GM12878 (cell line): ENCODE data around the gene OR2F2. TPM values are rescaled to one million over a fixed set of nuclear protein-coding genes. Genes with fewer than 3 reads are reported as not detected.

Source experiments
- ATAC-seq: fragments of 200-7000 bp; cut with Tn5 transposase; 3 replicates; pipeline ENCODE4 v1.9.1; 2020; ENCODE audit warnings: mild to moderate bottlenecking, moderate library complexity
- BruUV-seq: library from RNA; stranded (reverse); fragments of 400-500 nt; replicated peaks from 2 replicates; lab custom pipeline; 2021; lab: Mats Ljungman, UMichigan
- CTCF ChIA-PET: fragments of 300-600 bp; sonication (Branson Sonifier 250); formaldehyde crosslinking; extraction: SDS; loops from one replicate; lab custom pipeline; 2021; ENCODE audit warnings: inconsistent platforms; lab: Yijun Ruan, JAX
- POLR2A ChIA-PET: fragments of 350-600 bp; formaldehyde crosslinking; extraction: SDS; loops from one replicate; lab custom pipeline; 2021; ENCODE audit warnings: inconsistent platforms; lab: Charles Lee
- RAD21 ChIA-PET: fragments of 300-600 bp; sonication (Branson Sonifier 250); formaldehyde crosslinking; loops from one replicate; lab custom pipeline; 2023; ENCODE audit warnings: antibody characterized with exemption; ENCODE audit not compliant: unreplicated experiment; lab: Charles Lee
- SMC1A ChIA-PET: fragments of 300-600 bp; sonication (Branson Sonifier 250); formaldehyde crosslinking; loops from one replicate; lab custom pipeline; 2023; ENCODE audit not compliant: unreplicated experiment, uncharacterized antibody; lab: Charles Lee
- DNase-seq: peaks from one replicate; pipeline ENCODE4 v3.0.0-alpha.2; 2011; ENCODE audit warnings: low read depth, low spot score
- FAIRE-seq: peaks from 3 replicates; lab custom pipeline; 2011; peaks lifted over from hg19 to GRCh38; lab: Jason Lieb, UNC
- H2AFZ ChIP-seq: 2 replicates; pipeline ENCODE4 v1.6.0; 2011; ENCODE audit warnings: low read depth, low read length, control low read depth; ENCODE audit not compliant: control insufficient read depth
- H3K27ac ChIP-seq: 2 replicates; pipeline ENCODE4 v1.5.1; 2011; ENCODE audit warnings: control low read depth; ENCODE audit not compliant: control insufficient read depth, insufficient read depth
- H3K27me3 ChIP-seq, 2 experiments: replicated peaks in 1 of 2; 2 replicates each; pipeline versions ENCODE4 v1.6.0 to v1.6.1; 2011; ENCODE audit warnings: low read length in 1 of 2; ENCODE audit not compliant: control insufficient read depth in 2 of 2, insufficient read depth in 2 of 2
- H3K36me3 ChIP-seq, 2 experiments: 2 replicates each; pipeline ENCODE4 v1.5.1; 2011; ENCODE audit warnings: low read length in 1 of 2; ENCODE audit not compliant: control insufficient read depth in 2 of 2, insufficient read depth in 2 of 2
- H3K4me1 ChIP-seq: 2 replicates; pipeline ENCODE4 v1.6.1; 2011; ENCODE audit warnings: mild to moderate bottlenecking, low read length, moderate library complexity, mixed read lengths; ENCODE audit not compliant: control insufficient read depth, insufficient read depth
- H3K4me2 ChIP-seq: 2 replicates; pipeline ENCODE4 v1.6.0; 2011; ENCODE audit warnings: control low read depth; ENCODE audit not compliant: control insufficient read depth, insufficient read depth
- H3K4me3 ChIP-seq: fragments of 200-600 bp; sonication (generic); 2 replicates; pipeline ENCODE4 v1.5.1; 2016
- H3K79me2 ChIP-seq: 2 replicates; pipeline ENCODE4 v1.6.0; 2011; ENCODE audit warnings: low read length; ENCODE audit not compliant: control insufficient read depth, insufficient read depth
- H3K9ac ChIP-seq: 2 replicates; pipeline ENCODE4 v1.8.0; 2011; ENCODE audit warnings: low read length, control low read depth, mixed read lengths; ENCODE audit not compliant: control insufficient read depth, insufficient read depth
- H3K9me3 ChIP-seq: replicated peaks from 3 replicates; pipeline ENCODE4 v1.5.1; 2011; ENCODE audit warnings: mild to moderate bottlenecking, low read length; ENCODE audit not compliant: control insufficient read depth, insufficient read depth
- H4K20me1 ChIP-seq: 2 replicates; pipeline ENCODE4 v1.6.0; 2011; ENCODE audit not compliant: control insufficient read depth, insufficient read depth
- BRCA1 ChIP-seq: IDR thresholded peaks from 2 replicates; pipeline ENCODE4 v1.6.1; 2011; ENCODE audit warnings: low read depth, low read length, improper control_type of control experiment
- CEBPZ ChIP-seq: fragments of 150-350 bp; IDR thresholded peaks from 2 replicates; pipeline ENCODE4 v1.6.1; 2016; ENCODE audit warnings: low read depth, low read length
- ZBTB33 ChIP-seq: fragments of 450-650 bp; IDR thresholded peaks from 2 replicates; pipeline ENCODE4 v1.6.1; 2017; ENCODE audit warnings: mild to moderate bottlenecking
- WGBS: methylation state at CpG from one replicate; pipeline ENCODE4 v1.1.6; 2016; ENCODE audit warnings: low lambda C conversion rate; ENCODE audit not compliant: insufficient replicate concordance, insufficient coverage; ENCODE audit errors: missing lambda C conversion rate; 5-methylcytosine and 5-hydroxymethylcytosine counted together
- in situ Hi-C: fragments of 300-500 bp; cut with MboI; formaldehyde crosslinking; loops from 9 replicates; pipeline ENCODE4 v1.14.3; 2018; ENCODE audit warnings: mixed read lengths
- intact Hi-C: fragments of 100-400 bp; cut with micrococcal nuclease; formaldehyde crosslinking; loops from one replicate; pipeline ENCODE4 v1.14.2; 2022; ENCODE audit not compliant: unreplicated experiment
- polyA plus RNA-seq, 11 experiments: library from polyadenylated mRNA; depleted of rRNA in 4 of 11; unstranded in 6 of 11; stranded (reverse) in 5 of 11; fragments of >200 nt; fragmentation: Nextera tagmentation in 4 of 11; fragmentation: Illumina TruSeq in 1 of 11; extraction: Ambion mirVana in 4 of 11; extraction: Trizol in 1 of 11; gene quantifications; 1 replicate in 1 of 11; 2 replicates in 10 of 11; pipeline versions ENCODE4 v1.2.1 to v1.2.3, GENCODE V29; 2011 to 2016; ENCODE audit warnings: inconsistent platforms in 2 of 11, missing spikeins in 2 of 11, low read depth in 1 of 11
- total RNA-seq, 4 experiments: library from RNA; depleted of rRNA in 3 of 4; stranded (reverse); fragments of >200 nt in 3 of 4; fragmentation: Illumina TruSeq in 1 of 4; extraction: Trizol in 1 of 4; gene quantifications; 2 replicates each; pipeline versions ENCODE4 v1.2.1 to v1.2.3, GENCODE V29; 2013 to 2021

Gene OR2F2
- total and polyA plus RNA-seq, 10 of the 15 experiments (the other 5 are each of a cell fraction or from before 2014, with no cell fraction given) = not detected

- TF ChIP-seq BRCA1 = no peak
- WGBS = 42% methylated on average over 3 of the region's 3 CpGs
- RAD21 ChIA-PET = no interaction called here
- H3K9me3 ChIP-seq = no peaks in the 10 kb centered on the region
- no peak overlapping the region for H3K4me2 ChIP-seq
- CTCF ChIA-PET = no interaction called here
- intact Hi-C loops (no loop called here), in situ Hi-C loops (loop anchor here (25.0 kb wide), 1 partner anchor 473 kb away; no protein-coding TSS in a partner anchor)
- BruUV-seq = no TSS peak
- DNase-seq (no peak), ATAC-seq (no peak), FAIRE-seq (no peak)
- no peaks in the 10 kb centered on the region for H4K20me1 ChIP-seq
- H3K36me3 ChIP-seq = no peaks in the 10 kb centered on the region
- no peak overlapping the region for H3K27ac ChIP-seq
- SMC1A ChIA-PET = no interaction called here
- no peak overlapping the region for H2AFZ ChIP-seq
- POLR2A ChIA-PET = no interaction called here
- H3K9ac ChIP-seq = no peak overlapping the region
- no peaks in the 10 kb centered on the region for H3K27me3 ChIP-seq
- no peak overlapping the region for H3K4me3 ChIP-seq
- H3K79me2 ChIP-seq = no peaks in the 10 kb centered on the region
- H3K4me1 ChIP-seq = no peaks in the 10 kb centered on the region
These were observed 21.0 kb upstream of the OR2F2 start for GRCh38 chr7:143913945-143914615.

GRCh38 chr7:143914938-143915652, 19.9 kb upstream of the OR2F2 start:
- no peak overlapping the region for H2AFZ ChIP-seq
- intact Hi-C loops (no loop called here), in situ Hi-C loops (loop anchor here (25.0 kb wide), 1 partner anchor 472 kb away; no protein-coding TSS in a partner anchor)
- 33% methylated on average over 7 of the region's 7 CpGs for WGBS
- H3K4me2 ChIP-seq = no peak overlapping the region
- no peaks in the 10 kb centered on the region for H4K20me1 ChIP-seq
- TF ChIP-seq ZBTB33 = no peak
- TF ChIP-seq CEBPZ = no peak
- no TSS peak for BruUV-seq
- DNase-seq (no peak), FAIRE-seq (no peak), ATAC-seq (0 out of 3 replicates have a peak, but pooled peaks have one; percentile 31)
- no peak overlapping the region for H3K4me3 ChIP-seq
- no peak overlapping the region for H3K27ac ChIP-seq
- ChIA-PET CTCF (interaction anchor here (0.6 kb wide), 1 partner anchor 15 kb away, joined by 3 read pairs; no protein-coding TSS in a partner anchor), POLR2A (no interaction called here), RAD21 (no interaction called here), SMC1A (no interaction called here)
- no peaks in the 10 kb centered on the region for H3K79me2 ChIP-seq
- no peaks in the 10 kb centered on the region for H3K9me3 ChIP-seq
- no peak overlapping the region for H3K9ac ChIP-seq
- H3K36me3 ChIP-seq = no peaks in the 10 kb centered on the region
- H3K4me1 ChIP-seq = no peaks in the 10 kb centered on the region
- H3K27me3 ChIP-seq = no peaks in the 10 kb centered on the region
